ENCODE data around the gene NTSR1.

Gene NTSR1

GRCh38 chr20:62809530-62810428 is 101.1 kb downstream of the NTSR1 start:
- in situ Hi-C loops (cut with HindIII; ENCODE audit: low sequenced_read_pairs), result no loop called here
- TF ChIP-seq CTCF (IDR thresholded peaks at IDR 0.05; ENCODE audit: low read depth, low read length), result no peak
- no peak overlapping the region for H3K4me3 ChIP-seq (ENCODE audit: low read depth, low read length)
- DNase-seq (ENCODE audit: low read depth, low spot score), result no peak

DNA sequence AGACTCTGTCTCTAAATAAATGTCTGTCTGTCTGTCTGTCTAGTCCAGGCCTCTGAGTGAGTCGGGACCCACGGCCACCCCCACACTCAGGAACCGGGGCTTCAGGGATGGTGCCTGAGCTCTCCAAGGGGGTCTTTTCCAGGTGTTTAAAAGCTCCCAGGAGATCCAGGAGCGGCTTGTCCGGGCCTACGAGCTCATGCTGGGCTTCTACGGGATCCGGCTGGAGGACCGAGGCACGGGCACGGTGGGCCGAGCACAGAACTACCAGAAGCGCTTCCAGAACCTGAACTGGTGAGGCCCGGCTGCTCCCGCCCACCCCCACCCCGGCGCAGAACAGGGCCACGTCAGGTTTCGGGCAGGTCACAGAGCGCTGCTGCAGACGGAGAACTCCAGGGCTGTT is 102.7 kb downstream of the NTSR1 start:
- H3K4me3 ChIP-seq (ENCODE audit: low read depth, low read length), result no peak overlapping the region
- no peak for TF ChIP-seq CTCF (IDR thresholded peaks at IDR 0.05; ENCODE audit: low read depth, low read length)
- in situ Hi-C loops (cut with HindIII; ENCODE audit: low sequenced_read_pairs), result no loop called here
- DNase-seq (ENCODE audit: low read depth, low spot score), result no peak

DNA sequence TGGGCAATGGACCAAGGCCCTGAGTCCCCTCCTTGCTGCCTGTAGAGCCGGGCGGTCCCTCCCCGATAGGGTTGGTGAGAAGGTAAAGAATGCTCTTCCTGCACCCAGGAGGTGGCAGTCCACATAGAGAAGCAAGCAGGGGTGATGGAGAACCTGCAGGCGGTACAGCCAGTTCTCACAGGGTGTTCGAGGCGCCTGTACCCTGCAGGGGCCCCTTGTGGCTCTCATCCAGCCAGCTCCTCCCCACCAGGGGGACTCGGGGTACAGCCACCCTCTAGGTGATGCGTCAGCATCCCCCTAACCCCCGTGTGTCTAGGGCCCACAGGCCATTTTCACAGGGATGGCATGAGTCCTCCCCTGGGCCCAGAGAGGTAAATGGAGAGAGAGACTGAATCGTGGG is 103.1 kb downstream of the NTSR1 start:
- H3K4me3 ChIP-seq (ENCODE audit: low read depth, low read length), result no peak overlapping the region
- in situ Hi-C loops (cut with HindIII; ENCODE audit: low sequenced_read_pairs), result no loop called here
- TF ChIP-seq CTCF (IDR thresholded peaks at IDR 0.05; ENCODE audit: low read depth, low read length), result no peak
- no peak for DNase-seq (ENCODE audit: low read depth, low spot score)

Measured in astrocyte of the spinal cord (primary cell).